ENCODE measurements around the gene FARP2.

FARP2 gene

DNA sequence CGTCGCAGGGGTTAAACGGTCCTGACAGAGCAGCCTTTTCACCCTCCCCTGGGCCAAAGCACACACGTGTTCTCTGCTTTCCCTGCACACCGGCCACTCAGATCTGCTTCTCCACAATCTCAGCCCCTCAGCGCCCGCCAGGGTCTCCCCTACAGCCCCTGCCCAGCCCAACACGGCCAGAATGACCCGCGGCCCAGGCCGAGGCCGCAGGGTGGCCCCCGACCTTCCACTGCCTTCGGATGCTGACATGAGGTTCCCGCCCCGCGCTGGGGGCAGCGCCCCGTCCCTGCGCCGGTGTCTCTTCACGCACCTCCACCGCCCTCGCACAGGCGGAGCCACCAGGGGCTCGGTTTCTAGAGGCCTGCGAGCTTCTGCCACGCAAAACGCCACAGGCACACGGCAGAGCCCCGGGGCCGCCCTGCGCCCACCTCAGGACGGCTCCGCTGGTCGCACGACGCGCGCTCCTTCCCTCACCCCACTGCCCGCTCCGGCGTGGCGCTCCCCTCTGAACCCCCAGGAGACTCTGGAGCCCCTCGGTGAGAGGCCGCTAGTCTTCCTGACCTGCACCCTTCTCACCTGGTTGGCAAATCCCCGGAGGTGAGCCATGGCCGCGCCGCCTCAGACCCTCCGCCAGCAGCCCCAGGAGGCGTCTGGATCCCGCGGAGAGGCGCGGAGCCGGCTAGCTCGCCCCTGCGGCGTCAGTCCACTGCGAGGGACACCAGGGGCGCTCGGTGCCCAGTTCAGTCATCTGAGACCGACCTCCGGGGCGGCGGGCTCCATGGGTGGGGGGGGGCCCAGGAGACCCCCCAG is 151.6 kb downstream of the FARP2 start:
- TF ChIP-seq, protein P1, sequence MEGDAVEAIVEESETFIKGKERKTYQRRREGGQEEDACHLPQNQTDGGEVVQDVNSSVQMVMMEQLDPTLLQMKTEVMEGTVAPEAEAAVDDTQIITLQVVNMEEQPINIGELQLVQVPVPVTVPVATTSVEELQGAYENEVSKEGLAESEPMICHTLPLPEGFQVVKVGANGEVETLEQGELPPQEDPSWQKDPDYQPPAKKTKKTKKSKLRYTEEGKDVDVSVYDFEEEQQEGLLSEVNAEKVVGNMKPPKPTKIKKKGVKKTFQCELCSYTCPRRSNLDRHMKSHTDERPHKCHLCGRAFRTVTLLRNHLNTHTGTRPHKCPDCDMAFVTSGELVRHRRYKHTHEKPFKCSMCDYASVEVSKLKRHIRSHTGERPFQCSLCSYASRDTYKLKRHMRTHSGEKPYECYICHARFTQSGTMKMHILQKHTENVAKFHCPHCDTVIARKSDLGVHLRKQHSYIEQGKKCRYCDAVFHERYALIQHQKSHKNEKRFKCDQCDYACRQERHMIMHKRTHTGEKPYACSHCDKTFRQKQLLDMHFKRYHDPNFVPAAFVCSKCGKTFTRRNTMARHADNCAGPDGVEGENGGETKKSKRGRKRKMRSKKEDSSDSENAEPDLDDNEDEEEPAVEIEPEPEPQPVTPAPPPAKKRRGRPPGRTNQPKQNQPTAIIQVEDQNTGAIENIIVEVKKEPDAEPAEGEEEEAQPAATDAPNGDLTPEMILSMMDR (IDR thresholded peaks at IDR 0.05; ENCODE audit: borderline replicate concordance, insufficient read depth, low read depth, low read length) = no peak
- peak overlapping the region; percentile 75 for H3K4me3 ChIP-seq (ENCODE audit: low read depth, low read length)

DNA sequence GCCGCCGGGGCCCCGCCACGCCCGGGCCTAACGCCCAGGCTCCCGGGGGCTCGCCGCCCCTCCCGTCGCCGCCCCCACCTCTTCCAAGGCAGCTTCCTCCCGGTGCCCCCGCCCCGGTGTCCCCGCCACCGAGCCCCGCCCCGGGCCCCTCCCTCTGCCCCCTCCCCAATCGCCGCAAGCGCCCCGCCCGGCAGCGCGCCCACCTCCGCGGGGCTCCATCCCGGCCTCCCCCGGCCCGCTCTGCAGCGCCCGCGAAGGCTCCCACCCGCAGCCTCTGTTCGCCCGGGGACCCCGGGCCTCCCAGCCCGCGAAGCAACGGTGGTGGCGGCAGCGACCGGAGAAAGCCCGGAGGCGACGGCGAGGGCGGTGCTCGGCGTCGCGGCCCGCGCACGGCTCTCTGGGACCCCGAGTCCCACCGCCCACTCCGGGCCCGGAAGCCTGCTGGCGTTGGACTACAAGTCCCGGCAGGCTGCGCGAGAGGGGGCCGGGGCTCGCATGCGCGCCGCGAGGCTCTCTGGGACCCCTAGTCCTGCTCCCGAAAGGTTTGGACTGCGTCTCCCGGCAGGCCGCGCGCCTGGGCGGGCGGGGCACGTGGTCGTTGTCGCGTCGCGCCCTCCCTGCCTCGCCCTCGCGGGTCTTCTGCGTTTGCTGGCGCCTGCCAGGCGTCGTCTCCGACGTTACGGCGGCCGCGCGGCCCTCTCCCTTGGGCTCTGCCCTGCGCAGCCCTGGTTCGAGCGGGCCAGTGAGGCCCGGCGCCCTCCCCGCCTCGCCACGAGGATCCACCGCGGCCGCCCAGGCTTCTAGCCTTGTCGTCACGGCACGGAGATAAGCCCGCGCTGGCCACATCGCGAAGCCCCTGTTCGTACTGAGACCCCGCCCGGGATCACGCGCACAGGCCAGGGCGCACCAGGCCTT is 152.4 kb downstream of the FARP2 start, which contains the start of gene STK25:
STK25 (minus strand) TSS at position 345 of the 915 bp plus-strand sequence. CDS start 549 bp downstream, outside the sequence.
- H3K4me3 ChIP-seq (ENCODE audit: low read depth, low read length) = peak within 1 kb of the TSS; percentile 75
- TF ChIP-seq, protein P1 (IDR thresholded peaks at IDR 0.05; ENCODE audit: borderline replicate concordance, insufficient read depth, low read depth, low read length) = no peak

DNA sequence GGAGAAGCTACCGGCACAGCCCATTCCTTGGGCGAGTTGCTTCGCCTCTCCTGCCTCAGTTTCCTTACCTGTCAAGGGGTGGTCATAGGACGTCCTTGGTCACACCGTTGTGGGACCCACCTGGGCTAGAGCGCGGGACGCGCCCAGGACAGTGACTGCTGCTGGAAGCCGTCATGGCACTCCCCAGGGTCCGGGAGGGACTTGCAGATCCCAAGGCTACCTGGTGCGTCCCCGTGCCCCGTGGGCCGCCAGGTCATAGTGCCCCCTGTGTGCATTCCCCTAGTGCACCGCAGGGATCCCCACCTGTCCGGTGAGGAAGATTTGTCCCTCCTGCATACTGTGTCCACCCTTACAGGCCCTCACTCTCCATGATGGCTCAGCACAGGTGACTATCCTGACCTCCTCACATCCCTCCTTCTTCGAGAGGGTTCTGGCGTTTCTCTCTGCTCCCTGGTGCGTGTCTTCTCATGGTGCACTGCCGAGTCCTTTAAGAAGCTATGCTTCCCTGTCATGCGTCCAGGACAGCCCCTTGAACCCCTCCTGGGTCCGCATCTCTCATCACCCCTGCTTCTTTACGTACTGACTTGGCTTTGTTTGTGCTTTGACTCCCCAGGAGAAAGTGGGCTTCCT is 153.2 kb downstream of the FARP2 start:
- TF ChIP-seq, protein P1 (IDR thresholded peaks at IDR 0.05; ENCODE audit: borderline replicate concordance, insufficient read depth, low read depth, low read length) = no peak
- H3K4me3 ChIP-seq (ENCODE audit: low read depth, low read length) = peak overlapping the region; percentile 60

DNA sequence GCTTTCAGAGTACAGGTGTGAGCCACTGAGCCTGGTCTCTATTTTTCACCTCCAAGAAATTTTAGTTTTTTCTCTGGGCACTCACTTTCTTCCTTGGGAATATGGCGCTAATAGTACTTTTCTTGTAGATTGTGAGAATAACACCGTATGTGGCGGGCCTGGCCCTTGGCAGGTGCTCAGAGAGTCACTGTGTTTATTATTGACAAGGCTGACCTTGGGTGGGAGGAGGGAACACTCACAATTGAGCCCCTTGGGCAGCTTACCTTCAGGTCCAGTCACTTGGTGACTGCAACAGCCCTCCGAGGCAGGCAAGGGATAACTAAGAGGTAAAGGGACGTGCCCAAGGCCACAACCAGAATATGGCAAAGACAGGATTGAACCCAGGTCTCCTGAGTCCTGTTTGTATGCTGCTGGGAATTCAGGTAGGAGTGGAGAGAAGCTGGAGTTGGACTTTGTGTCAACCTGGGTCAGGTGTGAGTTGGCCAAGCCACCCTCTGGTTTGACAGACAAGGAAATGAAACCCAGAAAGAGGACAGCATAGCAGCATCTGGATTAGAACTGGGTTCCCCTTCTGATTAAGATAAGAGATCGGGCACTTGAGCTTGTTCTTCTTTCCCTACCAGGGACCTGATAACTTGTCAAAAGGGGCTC is 155.1 kb downstream of the FARP2 start:
- TF ChIP-seq, protein P1 (IDR thresholded peaks at IDR 0.05; ENCODE audit: borderline replicate concordance, insufficient read depth, low read depth, low read length) = no peak
- no peak overlapping the region for H3K4me3 ChIP-seq (ENCODE audit: low read depth, low read length)

DNA sequence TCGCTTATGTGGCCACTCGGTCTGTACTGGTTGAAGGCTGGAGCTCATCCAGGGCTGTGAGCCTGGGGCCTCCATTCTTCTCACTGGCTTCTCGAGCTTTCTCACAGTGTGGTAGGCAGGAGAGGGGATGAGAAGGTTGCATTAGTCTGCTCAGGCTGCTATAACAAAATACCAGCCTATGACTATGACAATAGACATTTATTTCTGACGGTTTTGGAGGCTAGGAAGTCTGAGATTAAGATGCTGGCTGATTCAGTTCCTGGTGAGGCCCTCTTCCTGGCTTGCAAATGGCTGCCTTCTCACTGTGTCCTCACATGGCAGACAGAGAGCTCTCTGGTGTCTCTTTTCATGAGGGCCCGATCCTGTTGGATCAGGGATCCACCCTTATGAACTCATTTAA is 158.5 kb downstream of the FARP2 start:
- H3K4me3 ChIP-seq (ENCODE audit: low read depth, low read length) = no peak overlapping the region
- TF ChIP-seq, protein P1 (IDR thresholded peaks at IDR 0.05; ENCODE audit: borderline replicate concordance, insufficient read depth, low read depth, low read length) = no peak

DNA sequence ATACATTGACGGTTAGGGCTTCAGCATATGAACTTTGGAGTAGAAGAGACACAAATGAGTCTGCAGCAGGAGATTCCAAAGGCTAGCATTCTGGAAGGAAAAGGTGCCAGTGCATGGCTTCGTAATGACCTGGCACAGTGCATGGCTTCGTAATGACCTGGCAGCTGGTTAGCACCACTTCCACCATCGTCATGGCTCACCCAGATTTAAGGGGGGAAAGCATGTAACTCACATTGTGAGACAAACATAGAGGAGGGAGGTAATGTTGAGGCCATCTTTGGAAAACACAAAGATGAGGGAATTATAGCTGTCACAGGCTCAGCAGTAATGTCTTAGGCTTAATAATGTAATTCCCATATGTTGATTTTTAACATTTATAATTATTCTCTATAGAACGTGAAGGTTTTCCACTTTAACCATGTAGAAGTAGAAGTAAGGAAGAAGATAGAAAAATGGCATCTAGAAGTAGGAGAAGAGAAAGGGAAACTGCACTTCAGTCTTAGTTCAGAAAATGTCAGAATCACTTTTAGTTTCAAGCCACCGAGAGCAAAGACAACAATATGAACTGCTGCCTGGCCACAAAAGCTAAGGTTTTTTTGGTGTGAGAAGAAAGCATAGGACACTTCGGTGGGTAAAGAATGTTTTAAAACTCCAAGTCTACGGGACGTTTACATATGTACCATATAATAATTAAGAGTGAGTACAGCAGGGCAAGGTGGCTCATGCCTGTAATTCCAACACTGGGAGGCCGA is 159.1 kb downstream of the FARP2 start:
- TF ChIP-seq, protein P1 (IDR thresholded peaks at IDR 0.05; ENCODE audit: borderline replicate concordance, insufficient read depth, low read depth, low read length) = no peak
- no peak overlapping the region for H3K4me3 ChIP-seq (ENCODE audit: low read depth, low read length)

All from GM12875 (cell line).